MV-4-11 (cell line): Measurements from ENCODE around the gene ARL15.

Experiments
- DNase-seq: peaks from one replicate; lab custom pipeline; 2025; lab: John Stamatoyannopoulos, UW

Gene ARL15

GRCh38 chr5:54205453-54205852 lies 104.9 kb downstream of the ARL15 start:
- no peak for DNase-seq

GRCh38 chr5:54197018-54197417 lies 113.4 kb downstream of the ARL15 start:
- DNase-seq: no peak

- DNase-seq: no peak
These were observed 114.7 kb downstream of the ARL15 start for GRCh38 chr5:54195701-54196100.

GRCh38 chr5:54194318-54194717 lies 116.1 kb downstream of the ARL15 start:
- no peak for DNase-seq

- no peak for DNase-seq
These were observed 122.7 kb downstream of the ARL15 start for GRCh38 chr5:54187694-54188093.

GRCh38 chr5:54186912-54187445 lies 123.4 kb downstream of the ARL15 start:
- DNase-seq: no peak

GRCh38 chr5:54186108-54186507 lies 124.3 kb downstream of the ARL15 start:
- no peak for DNase-seq

- no peak for DNase-seq
These were observed 125.6 kb downstream of the ARL15 start for GRCh38 chr5:54184806-54185205.

- DNase-seq: no peak
These were observed 129.7 kb downstream of the ARL15 start for GRCh38 chr5:54180630-54181031.

- no peak for DNase-seq
These were observed 131.4 kb downstream of the ARL15 start for GRCh38 chr5:54178991-54179390.

GRCh38 chr5:54178207-54178606 lies 132.2 kb downstream of the ARL15 start:
- no peak for DNase-seq

- peak; percentile 26 for DNase-seq
These were observed 133.3 kb downstream of the ARL15 start for GRCh38 chr5:54177058-54177457.

- DNase-seq: no peak
These were observed 134.1 kb downstream of the ARL15 start for GRCh38 chr5:54176066-54176830.

GRCh38 chr5:54173251-54173650 lies 137.1 kb downstream of the ARL15 start:
- no peak for DNase-seq

GRCh38 chr5:54171645-54172384 lies 138.6 kb downstream of the ARL15 start:
- no peak for DNase-seq

- no peak for DNase-seq
These were observed 144.7 kb downstream of the ARL15 start for GRCh38 chr5:54165687-54166086.

GRCh38 chr5:54162184-54162583 lies 148.2 kb downstream of the ARL15 start:
- no peak for DNase-seq

- DNase-seq: no peak
These were observed 150.0 kb downstream of the ARL15 start for GRCh38 chr5:54160329-54160728.

GRCh38 chr5:54159893-54160195 lies 150.5 kb downstream of the ARL15 start:
- no peak for DNase-seq

GRCh38 chr5:54159153-54159892 lies 151.1 kb downstream of the ARL15 start:
- DNase-seq: peak; percentile 78

- no peak for DNase-seq
These were observed 153.8 kb downstream of the ARL15 start for GRCh38 chr5:54156577-54156976.

GRCh38 chr5:54150841-54151240 lies 159.5 kb downstream of the ARL15 start:
- DNase-seq: no peak

- DNase-seq: no peak
These were observed 161.5 kb downstream of the ARL15 start for GRCh38 chr5:54148858-54149257.
